Keratinocyte (primary cell): ENCODE measurements around the gene NGEF. TPM values are rescaled to one million over a fixed set of nuclear protein-coding genes. Genes with fewer than 3 reads are reported as not detected.
A peak's percentile ranks its signal among the peaks of the same experiment; 100 is the strongest.

Experiments used
- DNase-seq: peaks from one replicate; pipeline ENCODE4 v3.0.0-alpha.2; 2011; ENCODE audit warnings: low read depth, missing footprints, low spot score
- FAIRE-seq: peaks from 2 replicates; lab custom pipeline; 2011; peaks lifted over from hg19 to GRCh38; lab: Jason Lieb, UNC
- H2AFZ ChIP-seq: 2 replicates; pipeline ENCODE4 v1.6.0; 2012; ENCODE audit warnings: low read length, control low read depth, inconsistent platforms; ENCODE audit not compliant: control insufficient read depth
- H3K27ac ChIP-seq: 2 replicates; pipeline ENCODE4 v1.5.1; 2011; ENCODE audit warnings: low read length; ENCODE audit not compliant: control insufficient read depth, insufficient read depth
- H3K27me3 ChIP-seq: 3 replicates; pipeline ENCODE4 v1.6.0; 2011; ENCODE audit warnings: low read length; ENCODE audit not compliant: control insufficient read depth, insufficient read depth; ENCODE audit errors: extremely low read depth
- H3K36me3 ChIP-seq, 2 experiments: 2 replicates in 1 of 2; 3 replicates in 1 of 2; pipeline ENCODE4 v1.5.1; 2011; ENCODE audit warnings: low read length in 2 of 2, mild to moderate bottlenecking in 1 of 2; ENCODE audit not compliant: control insufficient read depth in 2 of 2, insufficient read depth in 2 of 2; ENCODE audit errors: extremely low read depth in 1 of 2
- H3K4me1 ChIP-seq: 3 replicates; pipeline ENCODE4 v1.5.1; 2011; ENCODE audit warnings: low read length; ENCODE audit not compliant: control insufficient read depth, insufficient read depth; ENCODE audit errors: extremely low read depth
- H3K4me2 ChIP-seq: 3 replicates; pipeline ENCODE4 v1.6.0; 2011; ENCODE audit warnings: low read depth, low read length; ENCODE audit not compliant: control insufficient read depth, insufficient read depth; ENCODE audit errors: extremely low read depth
- H3K4me3 ChIP-seq, 3 experiments: fragments of 200-600 bp in 1 of 3; sonication (generic) in 1 of 3; 2 replicates in 2 of 3; 3 replicates in 1 of 3; pipeline ENCODE4 v1.5.1; 2011 to 2016; ENCODE audit warnings: low read length in 3 of 3, mild to moderate bottlenecking in 3 of 3, control low read depth in 2 of 3, inconsistent platforms in 1 of 3, low read depth in 1 of 3, mixed read lengths in 1 of 3, mixed run types in 1 of 3, moderate library complexity in 1 of 3; ENCODE audit not compliant: control insufficient read depth in 2 of 3, insufficient read depth in 2 of 3; ENCODE audit errors: extremely low read depth in 1 of 3
- H3K79me2 ChIP-seq: 2 replicates; pipeline ENCODE4 v1.6.0; 2012; ENCODE audit warnings: low read length; ENCODE audit not compliant: control insufficient read depth, insufficient read depth
- H3K9ac ChIP-seq: 3 replicates; pipeline ENCODE4 v1.6.0; 2011; ENCODE audit warnings: low read length; ENCODE audit not compliant: control insufficient read depth, insufficient read depth; ENCODE audit errors: extremely low read depth
- H3K9me1 ChIP-seq: 3 replicates; pipeline ENCODE4 v1.6.0; 2011; ENCODE audit warnings: low read length; ENCODE audit not compliant: control insufficient read depth, insufficient read depth; ENCODE audit errors: extremely low read depth
- H3K9me3 ChIP-seq: 2 replicates; pipeline ENCODE4 v1.5.1; 2012; ENCODE audit warnings: low read depth, low read length; ENCODE audit not compliant: control insufficient read depth
- H4K20me1 ChIP-seq: 3 replicates; pipeline ENCODE4 v1.6.0; 2011; ENCODE audit warnings: low read length; ENCODE audit not compliant: control insufficient read depth, insufficient read depth; ENCODE audit errors: extremely low read depth
- CTCF ChIP-seq, 3 experiments: IDR thresholded peaks in 1 of 3; conservative IDR thresholded peaks in 1 of 3; optimal IDR thresholded peaks in 1 of 3; 2 replicates in 2 of 3; 3 replicates in 1 of 3; pipeline versions ENCODE3 to v1.5.1; 2011; ENCODE audit warnings: low read length in 3 of 3, mild to moderate bottlenecking in 3 of 3, moderate library complexity in 2 of 3, control low read depth in 1 of 3, inconsistent platforms in 1 of 3; ENCODE audit not compliant: insufficient read depth in 2 of 3; ENCODE audit errors: extremely low read depth in 1 of 3
- EZH2 ChIP-seq: IDR thresholded peaks from one replicate; pipeline ENCODE4 v1.6.1; 2012; ENCODE audit warnings: inconsistent platforms, mild to moderate bottlenecking, low read length, moderate library complexity
- dilution Hi-C: fragments of 300-500 bp; cut with MboI; formaldehyde crosslinking; loops from one replicate; pipeline ENCODE4 v1.7.0; 2020; ENCODE audit warnings: low sequenced_read_pairs; ENCODE audit not compliant: extremely low pct_ligation_motif_present
- polyA plus RNA-seq, 5 experiments: library from polyadenylated mRNA; depleted of rRNA in 3 of 5; stranded (reverse) in 3 of 5; stranded (forward) in 1 of 5; unstranded in 1 of 5; fragments of >200 nt; gene quantifications; 1 replicate in 1 of 5; 2 replicates in 3 of 5; 3 replicates in 1 of 5; pipeline versions ENCODE4 v1.2.1 to v1.2.3, GENCODE V29; 2011 to 2012; ENCODE audit warnings: missing spikeins in 2 of 5, low read depth in 1 of 5, low replicate concordance in 1 of 5

The NGEF gene
- polyA plus RNA-seq, 1 donor (not counting 4 experiments of a cell fraction or from before 2014, with no cell fraction given): 0.17 TPM

GRCh38 chr2:232980683-232981082, 32.4 kb downstream of the NGEF start:
- dilution Hi-C loops: no loop called here
- Histone ChIP-seq H2AFZ (no peak overlapping the region), H3K36me3 (no peaks in the 10 kb centered on the region), H3K79me2 (no peaks in the 10 kb centered on the region), H3K27me3 (peaks cover 2% of the 10 kb centered on the region), H3K4me3 (no peak overlapping the region), H3K9me3 (no peaks in the 10 kb centered on the region), H3K27ac (no peak overlapping the region), H3K4me2 (no peak overlapping the region), H3K9me1 (peaks cover 3% of the 10 kb centered on the region), H4K20me1 (no peaks in the 10 kb centered on the region), H3K4me1 (peaks cover 25% of the 10 kb centered on the region), H3K9ac (no peak overlapping the region)
- TF ChIP-seq EZH2 (no peak), CTCF (optimal IDR thresholded peaks at IDR 0.05 in 1 of 3, IDR thresholded peaks at IDR 0.05 in 1 of 3, conservative IDR thresholded peaks at IDR 0.05 in 1 of 3; ENCODE audit: extremely low read depth in 1 of 3, insufficient read depth in 2 of 3, low read length in 3 of 3) (no peak)
- no peak for FAIRE-seq
- DNase-seq: no peak

DNA sequence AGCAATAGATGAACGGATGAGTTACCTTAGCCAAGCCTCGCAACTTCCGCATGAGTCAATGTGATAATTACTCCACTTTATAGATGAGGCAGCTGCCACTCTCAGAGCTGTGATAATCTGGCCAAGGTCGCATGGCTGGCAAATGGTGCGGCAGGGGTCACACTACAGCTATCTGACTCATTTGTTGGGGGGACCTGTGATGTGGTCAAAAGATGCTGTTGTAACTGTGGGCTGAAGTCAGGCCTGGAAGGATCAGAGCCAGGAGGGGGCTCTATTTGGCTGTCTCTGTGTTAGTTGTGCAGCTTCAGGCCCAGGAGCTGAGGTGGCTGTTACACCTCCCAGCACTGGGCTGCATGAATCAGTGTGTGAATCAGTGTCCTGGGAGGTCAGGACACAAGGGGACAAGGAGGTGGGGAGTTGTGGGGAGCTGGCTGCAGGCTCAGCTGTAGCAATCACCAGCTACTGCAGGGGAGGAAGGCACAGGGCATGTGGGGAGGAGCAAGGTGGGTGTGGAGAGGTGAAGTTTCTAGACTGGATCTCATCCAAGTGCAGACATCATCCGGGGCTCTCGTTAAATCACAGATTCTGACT, 33.1 kb downstream of the NGEF start:
- FAIRE-seq (peak; percentile 55), DNase-seq (no peak)
- dilution Hi-C loops: no loop called here
- H3K27me3 ChIP-seq: peaks cover 7% of the 10 kb centered on the region
- no peak overlapping the region for H3K4me3 ChIP-seq
- no peak overlapping the region for H3K9ac ChIP-seq
- no peaks in the 10 kb centered on the region for H3K9me3 ChIP-seq
- H4K20me1 ChIP-seq: no peaks in the 10 kb centered on the region
- H3K9me1 ChIP-seq: peaks cover 3% of the 10 kb centered on the region
- no peaks in the 10 kb centered on the region for H3K36me3 ChIP-seq
- H3K27ac ChIP-seq: no peak overlapping the region
- peaks cover 25% of the 10 kb centered on the region for H3K4me1 ChIP-seq
- TF ChIP-seq CTCF (optimal IDR thresholded peaks at IDR 0.05 in 1 of 3, IDR thresholded peaks at IDR 0.05 in 1 of 3, conservative IDR thresholded peaks at IDR 0.05 in 1 of 3; ENCODE audit: extremely low read depth in 1 of 3, insufficient read depth in 2 of 3, low read length in 3 of 3): peak in 2 of 3 experiments; percentile 12 to 32
- TF ChIP-seq EZH2: no peak
- H2AFZ ChIP-seq: no peak overlapping the region
- no peaks in the 10 kb centered on the region for H3K79me2 ChIP-seq
- peak overlapping the region; percentile 43 for H3K4me2 ChIP-seq
